ENCODE data around the gene GALNT1. TPM values are rescaled to one million over a fixed set of nuclear protein-coding genes. Genes with fewer than 3 reads are reported as not detected.

GALNT1 gene
- total RNA-seq, 1 donor, result 796 TPM

GRCh38 chr18:35731701-35732100 lies 150.2 kb downstream of the GALNT1 start:
- peaks cover 19% of the 10 kb centered on the region for H3K4me1 ChIP-seq (ENCODE audit: insufficient read depth, low read length)
- H3K9me3 ChIP-seq (ENCODE audit: low read depth, low read length), result peaks cover 3% of the 10 kb centered on the region
- no peak for TF ChIP-seq CTCF (IDR thresholded peaks at IDR 0.05; ENCODE audit: extremely low read depth, low read depth, low read length)
- H3K79me2 ChIP-seq (ENCODE audit: insufficient read depth, low read length), result no peaks in the 10 kb centered on the region
- H3K36me3 ChIP-seq (ENCODE audit: insufficient read depth, low read length), result no peaks in the 10 kb centered on the region
- no peak overlapping the region for H3K4me2 ChIP-seq (ENCODE audit: insufficient read depth, low read length)
- H3K4me3 ChIP-seq (ENCODE audit: insufficient read depth, low read length), result no peak overlapping the region
- no peak for DNase-seq (ENCODE audit: insufficient read length, low spot score, missing footprints)
- no peaks in the 10 kb centered on the region for H4K20me1 ChIP-seq (ENCODE audit: insufficient read depth, low read length)
- H2AFZ ChIP-seq (ENCODE audit: low read length), result no peak overlapping the region
- H3K27ac ChIP-seq (ENCODE audit: low read depth, low read length), result no peak overlapping the region
- H3K27me3 ChIP-seq (ENCODE audit: insufficient read depth, low read length), result no peaks in the 10 kb centered on the region

- Histone ChIP-seq H3K36me3 (ENCODE audit: insufficient read depth, low read length) (no peaks in the 10 kb centered on the region), H3K4me2 (ENCODE audit: insufficient read depth, low read length) (no peak overlapping the region), H3K27me3 (ENCODE audit: insufficient read depth, low read length) (no peaks in the 10 kb centered on the region), H3K4me3 (ENCODE audit: insufficient read depth, low read length) (no peak overlapping the region), H3K4me1 (ENCODE audit: insufficient read depth, low read length) (peaks cover 19% of the 10 kb centered on the region), H3K79me2 (ENCODE audit: insufficient read depth, low read length) (no peaks in the 10 kb centered on the region), H3K27ac (ENCODE audit: low read depth, low read length) (peak overlapping the region; percentile 24), H4K20me1 (ENCODE audit: insufficient read depth, low read length) (no peaks in the 10 kb centered on the region), H2AFZ (ENCODE audit: low read length) (no peak overlapping the region), H3K9me3 (ENCODE audit: low read depth, low read length) (peaks cover 3% of the 10 kb centered on the region)
- DNase-seq (ENCODE audit: insufficient read length, low spot score, missing footprints), result no peak
- TF ChIP-seq CTCF (IDR thresholded peaks at IDR 0.05; ENCODE audit: extremely low read depth, low read depth, low read length), result no peak
Measured at GRCh38 chr18:35732162-35732561, 150.6 kb downstream of the GALNT1 start.

- no peaks in the 10 kb centered on the region for H4K20me1 ChIP-seq (ENCODE audit: insufficient read depth, low read length)
- H3K4me3 ChIP-seq (ENCODE audit: insufficient read depth, low read length), result no peak overlapping the region
- DNase-seq (ENCODE audit: insufficient read length, low spot score, missing footprints), result no peak
- TF ChIP-seq CTCF (IDR thresholded peaks at IDR 0.05; ENCODE audit: extremely low read depth, low read depth, low read length), result no peak
- H2AFZ ChIP-seq (ENCODE audit: low read length), result no peak overlapping the region
- H3K4me2 ChIP-seq (ENCODE audit: insufficient read depth, low read length), result no peak overlapping the region
- H3K79me2 ChIP-seq (ENCODE audit: insufficient read depth, low read length), result no peaks in the 10 kb centered on the region
- H3K27ac ChIP-seq (ENCODE audit: low read depth, low read length), result peak overlapping the region; percentile 24
- H3K27me3 ChIP-seq (ENCODE audit: insufficient read depth, low read length), result no peaks in the 10 kb centered on the region
- no peaks in the 10 kb centered on the region for H3K36me3 ChIP-seq (ENCODE audit: insufficient read depth, low read length)
- H3K9me3 ChIP-seq (ENCODE audit: low read depth, low read length), result peaks cover 3% of the 10 kb centered on the region
- H3K4me1 ChIP-seq (ENCODE audit: insufficient read depth, low read length), result peaks cover 19% of the 10 kb centered on the region
Measured at GRCh38 chr18:35732636-35733035, 151.1 kb downstream of the GALNT1 start.

- Histone ChIP-seq H3K79me2 (ENCODE audit: insufficient read depth, low read length) (no peaks in the 10 kb centered on the region), H3K27ac (ENCODE audit: low read depth, low read length) (no peak overlapping the region), H2AFZ (ENCODE audit: low read length) (no peak overlapping the region), H4K20me1 (ENCODE audit: insufficient read depth, low read length) (no peaks in the 10 kb centered on the region), H3K4me1 (ENCODE audit: insufficient read depth, low read length) (peaks cover 19% of the 10 kb centered on the region), H3K4me2 (ENCODE audit: insufficient read depth, low read length) (no peak overlapping the region), H3K36me3 (ENCODE audit: insufficient read depth, low read length) (no peaks in the 10 kb centered on the region), H3K27me3 (ENCODE audit: insufficient read depth, low read length) (no peaks in the 10 kb centered on the region), H3K9me3 (ENCODE audit: low read depth, low read length) (peaks cover under 1% of the 10 kb centered on the region), H3K4me3 (ENCODE audit: insufficient read depth, low read length) (no peak overlapping the region)
- no peak for TF ChIP-seq CTCF (IDR thresholded peaks at IDR 0.05; ENCODE audit: extremely low read depth, low read depth, low read length)
- no peak for DNase-seq (ENCODE audit: insufficient read length, low spot score, missing footprints)
Measured at GRCh38 chr18:35733408-35733807, 151.9 kb downstream of the GALNT1 start.

Data from osteoblast (primary cell).